HG02840 (cell line): ENCODE results near the gene MARK3.

ENCODE experiments used
- ATAC-seq: cut with Tn5 transposase; IDR thresholded peaks from one replicate; pipeline ENCODE4 v1.9.1; 2021; ENCODE audit warnings: mild to moderate bottlenecking, moderate library complexity, moderate number of reproducible peaks; ENCODE audit not compliant: unreplicated experiment, low FRiP score

Gene MARK3

DNA sequence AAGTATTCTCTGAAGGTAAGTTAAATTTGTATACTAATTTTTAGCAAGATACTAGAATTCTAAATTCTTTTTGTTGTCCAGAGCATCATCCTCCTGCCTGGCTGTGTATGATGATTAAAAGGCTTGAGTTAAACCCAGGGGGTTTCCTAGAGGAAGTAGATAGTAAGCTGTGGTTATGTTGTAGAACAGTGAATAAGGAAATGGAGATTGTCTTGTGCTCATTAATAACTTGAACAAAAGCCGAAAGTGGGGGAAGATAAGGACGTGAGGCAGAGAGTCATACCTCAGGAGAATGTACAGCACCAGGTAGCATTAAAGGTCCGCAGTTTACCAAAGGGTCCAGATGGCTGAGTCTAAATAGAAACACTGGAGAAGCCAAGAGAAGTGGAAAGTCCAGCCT is 95.4 kb downstream of the MARK3 start:
- ATAC-seq = peak; percentile 65

DNA sequence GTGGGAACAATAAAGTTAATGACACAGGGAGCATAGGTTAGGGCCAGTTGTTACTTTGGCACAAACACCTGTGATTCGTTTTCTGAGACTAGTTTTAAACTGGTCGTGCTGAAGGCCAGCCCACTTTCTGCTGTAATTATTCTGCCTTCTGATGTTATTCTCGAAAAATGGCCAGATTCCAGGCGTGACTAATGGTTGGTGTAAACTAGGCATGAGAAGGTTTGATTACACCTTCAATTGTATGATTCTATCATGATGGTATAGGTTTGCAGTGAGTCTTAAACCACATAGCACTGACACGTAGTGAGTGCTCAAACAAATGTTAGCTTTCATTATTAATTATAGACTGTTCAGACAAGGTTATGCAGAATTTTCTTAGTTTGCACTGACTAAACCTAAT is 98.4 kb downstream of the MARK3 start:
- no peak for ATAC-seq

DNA sequence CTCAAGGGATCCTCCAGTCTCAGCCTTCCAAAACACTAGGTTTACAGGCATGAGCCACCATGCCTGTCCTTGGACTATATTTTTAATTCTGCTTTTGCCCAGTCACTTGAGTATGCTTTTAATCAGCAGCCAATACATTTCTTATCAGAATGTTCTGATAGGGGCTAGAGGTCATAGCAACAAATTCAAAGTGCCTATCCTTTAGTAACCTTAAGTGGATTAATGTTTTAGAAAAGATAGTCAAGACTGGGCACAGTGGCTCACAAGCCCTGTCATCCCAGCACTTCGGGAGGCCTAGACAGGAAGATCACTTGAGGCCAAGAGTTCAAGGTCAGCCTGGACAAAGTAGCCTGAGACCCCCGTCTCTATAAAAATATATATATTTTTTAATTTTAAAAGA is 100.3 kb downstream of the MARK3 start:
- ATAC-seq = no peak

DNA sequence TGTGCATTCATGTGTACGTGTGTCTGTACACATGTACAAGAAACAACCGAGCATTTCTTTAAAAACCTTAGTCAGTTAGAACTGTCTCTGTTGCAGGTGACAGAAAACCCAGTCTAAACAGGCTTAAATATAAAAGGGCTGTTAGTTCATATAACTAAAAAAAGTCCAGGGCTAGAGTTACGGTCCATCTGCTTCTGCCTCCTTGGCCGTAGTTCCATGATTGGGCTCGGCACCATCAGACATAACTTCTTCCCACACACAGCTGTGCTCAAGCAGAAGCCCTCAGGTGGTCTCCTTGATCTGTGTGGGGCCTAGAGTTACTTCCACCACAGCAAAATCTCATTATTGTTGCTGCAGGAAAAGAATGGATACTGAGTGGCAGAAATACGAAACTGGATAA is 102.9 kb downstream of the MARK3 start:
- no peak for ATAC-seq

DNA sequence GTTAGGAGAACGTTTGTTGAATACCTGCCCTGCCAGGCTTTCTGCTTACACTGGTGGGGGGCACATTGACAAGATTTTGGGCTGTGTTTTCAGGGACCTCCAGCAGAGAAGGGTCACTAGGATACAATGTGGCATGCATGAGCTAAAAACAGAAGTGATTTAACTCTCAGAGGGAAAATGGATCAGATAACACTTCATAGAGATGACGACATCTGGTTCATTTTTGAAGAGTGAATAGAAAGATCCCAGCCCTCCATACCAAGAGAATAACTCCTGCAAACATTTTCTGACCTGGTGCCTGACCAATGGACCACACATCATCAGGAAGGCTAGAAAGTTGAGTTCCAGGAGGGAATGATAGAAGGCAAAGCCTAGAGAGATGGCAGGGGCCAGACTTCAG is 103.7 kb downstream of the MARK3 start:
- no peak for ATAC-seq

DNA sequence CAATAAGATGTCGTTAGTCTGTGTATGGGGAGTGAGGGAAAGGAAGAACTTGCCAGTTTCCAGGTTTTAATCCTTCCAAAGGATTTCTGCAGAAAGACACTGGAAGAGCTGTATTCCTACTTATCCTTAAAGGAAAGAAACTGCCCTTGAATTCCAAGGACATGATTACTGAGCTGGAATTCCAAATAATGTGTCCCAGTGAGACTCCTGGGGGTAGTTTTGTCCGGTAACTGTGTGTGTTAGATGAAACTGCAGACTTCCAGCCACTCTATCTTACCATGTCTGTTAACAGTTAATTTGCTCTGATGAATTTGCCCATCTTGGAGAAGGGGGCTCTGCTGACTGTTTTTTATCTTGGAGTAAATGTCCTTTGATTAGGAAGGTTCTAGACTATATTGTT is 104.4 kb downstream of the MARK3 start:
- ATAC-seq = no peak

DNA sequence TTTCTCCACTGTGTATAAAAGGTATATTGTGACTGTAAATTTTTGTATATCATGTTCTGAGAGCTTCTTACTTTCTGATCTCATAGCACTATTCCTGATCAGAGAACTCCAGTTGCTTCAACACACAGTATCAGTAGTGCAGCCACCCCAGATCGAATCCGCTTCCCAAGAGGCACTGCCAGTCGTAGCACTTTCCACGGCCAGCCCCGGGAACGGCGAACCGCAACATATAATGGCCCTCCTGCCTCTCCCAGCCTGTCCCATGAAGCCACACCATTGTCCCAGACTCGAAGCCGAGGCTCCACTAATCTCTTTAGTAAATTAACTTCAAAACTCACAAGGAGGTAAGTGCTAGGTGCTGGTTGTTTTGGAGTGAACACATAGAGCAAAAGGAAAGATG is 106.5 kb downstream of the MARK3 start:
- ATAC-seq = no peak

DNA sequence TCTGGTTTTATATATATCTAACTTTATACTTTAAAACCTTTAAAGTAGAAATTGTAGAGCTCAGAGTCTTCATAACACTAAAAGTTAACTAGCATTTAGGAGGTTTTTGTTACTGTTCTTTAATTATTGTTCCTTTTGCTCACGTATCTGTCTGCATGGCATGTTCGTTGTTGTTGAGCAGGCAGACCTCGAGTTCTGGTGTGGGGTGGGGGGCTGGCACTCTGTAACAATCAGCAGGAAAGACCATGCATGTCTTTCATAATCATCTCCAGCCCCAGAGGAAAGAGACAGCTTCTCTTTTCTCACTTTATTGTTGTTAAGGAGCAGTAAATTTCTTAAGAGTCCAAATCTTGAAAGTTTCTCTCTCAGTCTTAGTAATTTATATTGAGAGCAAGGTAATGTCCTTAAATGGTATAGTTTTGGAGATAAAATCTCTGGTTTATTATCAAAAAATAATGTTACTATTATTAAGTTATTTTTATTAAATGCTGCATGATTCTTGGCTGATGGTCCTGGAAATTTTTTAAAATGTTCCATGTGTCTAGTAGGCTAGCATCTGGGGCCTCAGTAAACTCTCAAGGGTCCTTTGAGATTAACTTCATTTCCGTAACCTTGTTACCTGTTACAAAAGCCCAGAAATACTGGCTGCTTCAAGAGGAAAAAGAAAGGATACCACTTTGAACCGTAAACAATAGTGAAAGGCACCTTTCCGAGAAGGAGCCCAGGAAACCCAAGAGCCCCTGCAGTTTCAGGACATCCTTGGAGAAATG is 107.1 kb downstream of the MARK3 start:
- no peak for ATAC-seq

DNA sequence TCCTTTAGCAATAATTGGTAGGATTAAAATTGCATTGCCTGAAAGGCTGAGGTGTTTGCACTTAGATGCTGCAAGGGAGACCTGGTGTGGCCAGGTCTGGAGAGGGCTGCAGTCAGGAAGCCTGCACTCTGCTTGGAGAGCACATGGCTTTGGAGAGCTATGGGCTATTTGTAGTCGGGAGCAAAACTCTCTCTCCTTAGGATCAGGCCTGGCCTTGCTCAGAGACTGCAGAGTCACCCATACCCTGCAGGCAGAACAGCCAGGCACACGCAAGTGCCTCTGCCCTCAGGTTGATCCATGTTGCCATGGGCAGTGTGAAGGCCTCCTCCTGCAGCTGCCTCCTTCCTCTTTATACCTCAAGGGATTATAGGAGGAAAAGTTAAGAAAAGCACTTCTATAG is 110.6 kb downstream of the MARK3 start:
- no peak for ATAC-seq

DNA sequence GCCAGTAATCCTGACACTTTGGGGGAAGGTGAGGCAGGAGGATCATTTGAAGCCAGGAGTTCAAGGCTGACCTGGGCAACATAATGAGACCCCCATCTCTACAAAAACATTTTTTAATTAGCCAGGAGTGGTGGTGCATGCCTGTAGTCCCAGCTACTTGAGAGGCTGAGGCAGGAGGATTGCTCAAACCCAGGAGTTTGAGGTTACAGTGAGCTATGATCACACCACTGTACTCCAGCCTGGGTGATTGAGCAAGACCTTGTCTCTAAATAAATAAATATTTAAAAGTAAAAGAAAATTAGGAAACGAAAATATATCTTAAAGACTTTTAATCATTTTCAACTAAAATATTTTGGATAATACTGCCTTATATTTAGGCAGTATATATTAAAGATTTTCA is 111.6 kb downstream of the MARK3 start:
- ATAC-seq = no peak

DNA sequence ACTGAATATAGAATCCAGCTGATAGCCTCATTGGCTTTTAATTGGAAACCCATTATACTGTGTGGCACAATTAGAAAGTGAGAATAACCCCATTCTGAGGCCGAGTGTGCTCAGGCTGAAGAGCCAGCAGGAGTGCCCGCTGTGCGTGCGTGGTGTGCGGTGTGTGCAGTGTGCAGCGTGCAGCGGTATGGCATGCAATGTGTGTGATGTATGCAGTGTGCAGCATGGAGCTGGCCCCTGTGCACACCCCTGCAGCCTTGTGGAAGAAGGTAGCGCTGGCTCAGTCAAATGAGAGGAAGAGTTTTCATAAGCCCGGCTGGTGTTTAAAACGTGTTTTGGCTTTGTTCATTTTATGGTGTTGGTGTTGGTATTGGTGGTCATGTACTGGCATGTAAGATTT is 114.5 kb downstream of the MARK3 start:
- ATAC-seq = no peak

DNA sequence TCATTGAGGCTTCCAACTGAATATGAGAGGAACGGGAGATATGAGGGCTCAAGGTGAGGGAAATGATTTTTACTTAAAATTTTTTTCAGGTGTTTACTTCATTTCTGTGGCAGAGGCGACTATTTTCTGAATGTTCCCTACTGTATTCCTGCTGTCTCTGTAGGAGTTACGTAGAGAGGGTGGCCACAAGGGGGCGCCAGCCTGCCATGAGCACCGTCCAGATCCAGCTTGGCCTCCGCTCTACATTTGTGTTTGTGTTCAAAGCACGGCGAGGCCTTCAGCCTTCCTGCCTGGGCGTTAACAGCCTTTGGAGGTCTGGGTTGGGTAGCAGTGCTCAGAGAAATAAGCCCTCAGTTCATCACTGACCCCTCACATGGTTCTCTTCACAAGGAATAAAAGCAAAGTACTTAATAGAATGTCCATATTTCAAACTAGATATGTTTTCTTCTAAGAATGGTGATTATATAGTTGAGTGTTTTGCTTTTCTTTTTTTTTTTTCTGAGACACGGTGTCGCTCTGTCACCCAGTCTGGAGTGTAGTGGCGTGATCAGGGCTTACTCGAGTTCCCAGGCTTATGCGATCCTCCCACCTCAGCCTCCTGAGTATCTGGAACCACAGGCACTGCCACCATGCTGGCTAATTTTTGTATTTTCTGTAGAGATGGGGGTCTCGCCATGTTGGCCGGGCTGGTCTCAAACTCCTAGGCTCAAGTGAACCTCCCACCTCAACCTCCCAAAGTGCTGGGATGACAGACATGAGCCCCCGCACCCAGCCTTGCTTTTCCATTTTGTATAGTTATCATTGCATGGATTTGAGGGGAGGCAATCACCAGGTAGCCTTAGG is 115.2 kb downstream of the MARK3 start:
- no peak for ATAC-seq

DNA sequence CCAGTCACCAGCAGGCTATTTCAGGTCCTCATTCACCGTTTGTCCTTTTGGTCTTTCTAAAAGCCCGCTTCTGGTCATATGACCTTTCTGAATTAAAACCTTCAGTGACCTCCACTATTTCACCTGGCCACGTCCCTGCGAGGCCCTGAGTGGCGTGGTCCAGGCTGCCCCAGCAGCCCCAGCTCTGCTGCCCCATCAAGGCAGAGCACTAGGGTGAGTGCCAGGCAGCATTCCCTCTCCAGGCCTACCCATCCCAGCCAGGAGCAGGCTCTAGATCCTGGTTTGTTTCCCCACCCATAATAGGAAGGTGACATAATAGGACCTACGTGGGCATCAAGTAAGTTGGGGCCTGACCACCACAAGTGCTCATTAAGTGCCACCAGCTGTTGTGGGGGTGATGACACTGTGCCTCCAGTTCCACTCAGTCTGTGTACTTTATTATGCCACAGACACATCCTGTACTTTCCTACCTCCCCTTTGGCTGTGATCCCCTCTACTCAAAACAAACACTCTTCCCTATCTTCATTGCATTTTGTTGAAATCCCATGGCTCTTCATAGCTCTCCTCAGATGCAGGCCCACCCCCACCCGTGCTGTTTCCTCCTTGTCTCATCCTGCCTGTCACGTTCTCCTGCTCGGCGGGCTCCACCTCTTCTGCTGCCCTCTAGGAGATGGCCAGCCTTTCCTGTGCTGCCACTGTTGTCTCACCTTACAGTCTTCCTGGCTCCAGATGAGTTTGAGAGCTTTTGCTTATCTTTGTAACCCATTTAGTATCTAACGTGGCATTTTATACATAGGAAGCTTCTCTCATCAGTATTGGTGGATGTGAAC is 116.0 kb downstream of the MARK3 start:
- no peak for ATAC-seq

DNA sequence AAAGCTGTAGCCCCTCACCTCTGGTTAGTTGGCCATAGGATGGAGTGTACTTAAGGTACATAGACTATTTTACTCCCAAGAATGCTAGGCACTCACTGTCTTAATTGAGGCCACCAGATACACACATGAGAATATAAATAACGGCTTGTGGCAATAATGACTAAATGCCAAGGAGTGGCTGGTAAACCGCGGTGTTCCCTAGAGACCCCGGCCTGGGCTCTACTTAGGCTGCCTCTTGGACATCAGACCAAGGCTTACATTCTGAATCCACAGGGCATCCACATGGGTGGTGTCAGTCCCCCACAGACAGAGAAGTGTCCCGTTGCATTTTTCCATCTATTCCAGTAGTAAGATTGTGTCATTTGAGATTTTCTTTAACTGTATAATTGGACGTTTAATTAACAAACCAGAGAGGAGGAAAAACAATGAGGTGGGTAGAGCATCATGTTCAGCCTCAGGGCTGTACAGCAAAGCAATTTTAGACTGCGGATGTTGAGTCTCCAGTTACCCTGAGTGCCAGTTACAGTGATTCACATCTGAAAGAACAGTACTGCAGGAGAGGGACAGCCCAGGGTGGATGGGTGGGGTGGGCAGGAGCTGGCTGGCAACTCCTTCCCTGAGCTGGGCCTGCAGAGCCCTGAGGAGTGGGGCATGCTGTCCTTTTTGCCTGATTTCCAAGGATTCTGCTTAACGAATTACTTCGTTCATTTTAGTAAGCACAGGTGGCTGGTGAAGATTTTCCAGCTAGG is 116.9 kb downstream of the MARK3 start:
- no peak for ATAC-seq

DNA sequence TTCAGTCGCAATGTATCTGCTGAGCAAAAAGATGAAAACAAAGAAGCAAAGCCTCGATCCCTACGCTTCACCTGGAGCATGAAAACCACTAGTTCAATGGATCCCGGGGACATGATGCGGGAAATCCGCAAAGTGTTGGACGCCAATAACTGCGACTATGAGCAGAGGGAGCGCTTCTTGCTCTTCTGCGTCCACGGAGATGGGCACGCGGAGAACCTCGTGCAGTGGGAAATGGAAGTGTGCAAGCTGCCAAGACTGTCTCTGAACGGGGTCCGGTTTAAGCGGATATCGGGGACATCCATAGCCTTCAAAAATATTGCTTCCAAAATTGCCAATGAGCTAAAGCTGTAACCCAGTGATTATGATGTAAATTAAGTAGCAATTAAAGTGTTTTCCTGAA is 117.7 kb downstream of the MARK3 start:
- ATAC-seq = no peak

DNA sequence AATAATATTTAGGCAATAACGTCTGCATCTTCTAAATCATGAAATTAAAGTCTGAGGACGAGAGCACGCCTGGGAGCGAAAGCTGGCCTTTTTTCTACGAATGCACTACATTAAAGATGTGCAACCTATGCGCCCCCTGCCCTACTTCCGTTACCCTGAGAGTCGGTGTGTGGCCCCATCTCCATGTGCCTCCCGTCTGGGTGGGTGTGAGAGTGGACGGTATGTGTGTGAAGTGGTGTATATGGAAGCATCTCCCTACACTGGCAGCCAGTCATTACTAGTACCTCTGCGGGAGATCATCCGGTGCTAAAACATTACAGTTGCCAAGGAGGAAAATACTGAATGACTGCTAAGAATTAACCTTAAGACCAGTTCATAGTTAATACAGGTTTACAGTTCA is 118.1 kb downstream of the MARK3 start:
- ATAC-seq = no peak

DNA sequence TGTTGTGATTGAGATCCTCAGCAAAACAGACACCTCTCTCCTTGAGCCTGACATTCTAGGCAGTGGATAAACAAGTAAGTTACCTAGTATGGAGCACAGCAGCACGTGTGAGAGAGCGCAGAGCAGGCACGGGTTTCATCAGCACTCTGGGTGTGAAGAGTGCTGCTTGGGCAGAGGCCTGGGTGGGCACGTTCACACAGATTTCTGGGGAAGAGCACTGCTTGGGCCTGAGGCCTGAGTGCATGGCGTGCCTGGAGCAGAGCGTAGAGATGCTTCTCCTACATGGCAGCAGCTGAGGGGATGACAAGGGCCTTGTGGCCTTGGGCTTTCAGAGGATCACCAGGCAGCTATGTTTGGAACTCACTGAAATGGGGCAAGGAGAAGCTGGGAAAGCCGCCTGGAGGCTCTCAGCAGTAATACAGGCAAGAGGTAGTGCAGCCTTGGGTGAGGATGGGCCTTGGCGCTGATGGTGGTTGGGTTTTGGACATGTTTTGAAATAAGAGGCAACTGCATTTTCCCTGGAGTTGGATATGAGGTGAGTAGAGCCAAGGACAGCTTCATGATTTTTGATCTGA is 119.9 kb downstream of the MARK3 start:
- ATAC-seq = no peak

DNA sequence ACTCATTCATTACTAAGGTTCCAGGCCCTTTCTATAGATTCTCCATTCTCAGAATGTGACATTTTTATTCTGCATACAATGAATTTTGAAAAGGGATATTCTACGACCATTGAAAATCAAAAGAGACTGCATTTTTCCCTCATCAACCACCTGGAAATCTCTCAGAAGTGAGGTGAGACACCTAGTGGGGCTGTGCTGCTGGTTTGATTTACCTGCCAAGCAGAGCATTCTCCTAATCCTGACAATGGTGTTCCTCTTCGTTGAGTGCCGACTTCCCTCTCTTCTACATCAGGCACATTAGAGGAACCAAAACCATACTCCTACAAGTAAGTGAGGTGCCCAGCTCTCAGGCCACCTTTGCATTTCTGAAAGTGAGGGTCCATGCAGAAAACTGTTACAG is 122.5 kb downstream of the MARK3 start:
- no peak for ATAC-seq

DNA sequence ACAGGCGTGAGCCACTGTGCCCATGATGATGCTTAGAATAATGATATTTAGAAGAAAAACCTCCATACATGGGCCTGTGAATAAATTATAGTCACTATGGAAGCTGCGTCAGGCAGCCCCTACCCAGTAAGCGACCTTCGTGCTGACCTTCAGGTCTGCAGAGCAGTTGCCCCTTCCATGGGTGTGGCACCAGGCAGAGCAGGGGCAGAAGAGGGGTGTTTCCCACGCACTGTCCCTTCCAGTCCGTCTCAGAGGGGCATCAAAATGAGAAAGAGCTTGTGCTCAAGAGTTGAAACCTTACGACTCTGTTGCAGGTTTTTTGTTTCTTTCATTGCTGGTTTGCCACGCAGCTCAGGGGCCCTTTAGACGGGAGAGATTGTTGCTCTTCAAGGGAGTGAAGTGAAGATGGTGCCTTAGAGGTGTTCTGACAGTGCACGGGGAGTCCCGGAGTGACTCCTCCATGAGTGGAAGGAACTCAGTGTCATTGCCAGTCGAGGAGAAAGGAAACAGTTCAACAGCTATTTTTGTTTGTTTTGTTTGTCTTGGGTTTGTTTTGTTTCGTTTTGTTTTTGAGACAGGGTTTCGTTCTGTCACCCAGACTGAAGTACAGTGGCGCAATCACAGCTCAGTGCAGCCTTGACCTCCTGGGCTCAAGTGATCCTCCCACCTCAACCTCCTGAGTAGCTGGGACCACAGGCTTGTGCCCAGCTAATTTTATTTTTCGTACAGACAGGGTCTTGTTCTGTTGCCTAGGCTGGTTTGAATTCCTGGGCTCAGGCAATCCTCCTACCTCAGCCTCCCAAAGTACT is 123.5 kb downstream of the MARK3 start:
- no peak for ATAC-seq
